WTC11 (cell line): Measurements from ENCODE around the gene AK2. TPM values are rescaled to one million over a fixed set of nuclear protein-coding genes. Genes with fewer than 3 reads are reported as not detected.
"Not testable (repeated sequence)": the region's sequence is repeated elsewhere in the genome, so short reads cannot be mapped to it uniquely, and the experiment has no call there.

Experiments
- ATAC-seq: fragments of 200-7000 bp; cut with Tn5 transposase; 2 replicates; pipeline ENCODE4 v1.10.0; 2021; ENCODE audit warnings: mild to moderate bottlenecking, moderate library complexity
- CTCF ChIA-PET: fragments of 300-600 bp; sonication (Branson Sonifier 250); formaldehyde crosslinking; loops from one replicate; lab custom pipeline; 2021; ENCODE audit warnings: antibody characterized with exemption; lab: Charles Lee
- POLR2A ChIA-PET: fragments of 350-600 bp; sonication (Branson Sonifier 250); formaldehyde crosslinking; loops from one replicate; lab custom pipeline; 2021; ENCODE audit warnings: antibody characterized with exemption; lab: Charles Lee
- DNase-seq: peaks from one replicate; pipeline ENCODE4 v3.0.0; 2021; ENCODE audit warnings: low spot score
- H3K27ac Mint-ChIP-seq: 2 replicates; pipeline ENCODE4 v1.8.0; 2021; ENCODE audit warnings: mixed read lengths
- H3K27me3 Mint-ChIP-seq: 2 replicates; pipeline ENCODE4 v1.8.0; 2021; ENCODE audit warnings: low read depth, mild to moderate bottlenecking, moderate library complexity, mixed read lengths
- H3K36me3 Mint-ChIP-seq: 2 replicates; pipeline ENCODE4 v1.8.0; 2021; ENCODE audit warnings: mixed read lengths
- H3K4me1 Mint-ChIP-seq: 2 replicates; pipeline ENCODE4 v1.8.0; 2022; ENCODE audit warnings: mixed read lengths
- H3K4me3 Mint-ChIP-seq: 2 replicates; pipeline ENCODE4 v1.8.0; 2021; ENCODE audit warnings: mild to moderate bottlenecking, moderate library complexity, mixed read lengths
- H3K9me3 Mint-ChIP-seq: 2 replicates; pipeline ENCODE4 v1.8.0; 2021; ENCODE audit warnings: mixed read lengths
- CTCF ChIP-seq: fragments of 200-600 bp; IDR thresholded peaks from 2 replicates; pipeline ENCODE4 v1.8.0; 2022; ENCODE audit warnings: antibody characterized with exemption
- ESRRA ChIP-seq: sonication (generic); formaldehyde crosslinking; IDR thresholded peaks from 2 replicates; pipeline ENCODE4 v1.8.1; 2022; ENCODE audit warnings: mild to moderate bottlenecking, missing genetic modification reagents, borderline replicate concordance
- FOXK1 ChIP-seq: sonication (generic); formaldehyde crosslinking; IDR thresholded peaks from 2 replicates; pipeline ENCODE4 v1.8.0; 2022; ENCODE audit warnings: mild to moderate bottlenecking, moderate library complexity, missing genetic modification reagents
- JUN ChIP-seq: sonication (generic); formaldehyde crosslinking; IDR thresholded peaks from 2 replicates; pipeline ENCODE4 v1.8.0; 2023; ENCODE audit warnings: mild to moderate bottlenecking, missing genetic modification reagents
- NFYB ChIP-seq: sonication (generic); formaldehyde crosslinking; conservative IDR thresholded peaks from 2 replicates; pipeline ENCODE4 v1.8.0; 2022; ENCODE audit warnings: low read depth, missing genetic modification reagents
- NR1H2 ChIP-seq: sonication (generic); formaldehyde crosslinking; IDR thresholded peaks from 2 replicates; pipeline ENCODE4 v1.9.0; 2021; ENCODE audit warnings: mild to moderate bottlenecking, moderate library complexity, missing genetic modification reagents
- NR3C1 ChIP-seq: sonication (generic); formaldehyde crosslinking; conservative IDR thresholded peaks from 2 replicates; pipeline ENCODE4 v1.8.1; 2023; ENCODE audit warnings: low read depth, mild to moderate bottlenecking, missing genetic modification reagents
- ZBTB43 ChIP-seq: sonication (generic); formaldehyde crosslinking; IDR thresholded peaks from 2 replicates; pipeline ENCODE4 v1.8.1; 2023; ENCODE audit warnings: mild to moderate bottlenecking, missing genetic modification reagents
- ZNF219 ChIP-seq: sonication (generic); formaldehyde crosslinking; IDR thresholded peaks from 2 replicates; pipeline ENCODE4 v1.8.0; 2023; ENCODE audit warnings: missing genetic modification reagents, mild to moderate bottlenecking, borderline replicate concordance
- ZNF263 ChIP-seq: sonication (generic); formaldehyde crosslinking; IDR thresholded peaks from 2 replicates; pipeline ENCODE4 v1.8.1; 2022; ENCODE audit warnings: low read depth, mild to moderate bottlenecking, moderate library complexity, missing genetic modification reagents
- ZNF671 ChIP-seq: fragments of 250-450 bp; sonication (Bioruptor Pico); IDR thresholded peaks from 2 replicates; pipeline ENCODE4 v1.8.0; 2021; ENCODE audit warnings: mild to moderate bottlenecking
- total RNA-seq: library from RNA; stranded (reverse); gene quantifications from 3 replicates; pipeline ENCODE4 v1.2.3, GENCODE V29; 2021
- TF ChIP-seq, protein P1 (sequence below): sonication (generic); formaldehyde crosslinking; IDR thresholded peaks from 2 replicates; pipeline ENCODE4 v1.8.1; 2023; ENCODE audit warnings: mild to moderate bottlenecking, missing genetic modification reagents, moderate library complexity
- TF ChIP-seq, protein P2 (sequence below): fragments of 250-450 bp; sonication (Bioruptor Pico); IDR thresholded peaks from 2 replicates; pipeline ENCODE4 v2.1.2; 2022; ENCODE audit warnings: mild to moderate bottlenecking, moderate library complexity
- TF ChIP-seq, protein P3 (sequence below): sonication (generic); formaldehyde crosslinking; IDR thresholded peaks from 2 replicates; pipeline ENCODE4 v1.8.1; 2022; ENCODE audit warnings: mild to moderate bottlenecking, moderate library complexity, missing genetic modification reagents
- TF ChIP-seq, protein P4 (sequence below): fragments of 250-450 bp; sonication (Bioruptor Pico); IDR thresholded peaks from 2 replicates; pipeline ENCODE4 v1.8.0; 2021; ENCODE audit warnings: mild to moderate bottlenecking
- TF ChIP-seq, protein P5 (sequence below): fragments of 250-450 bp; sonication (Bioruptor Pico); IDR thresholded peaks from 2 replicates; pipeline ENCODE4 v1.9.0; 2021; ENCODE audit warnings: mild to moderate bottlenecking

AK2 gene
- total RNA-seq, 1 experiment from 2014 or later, result 124 TPM

- TF ChIP-seq, protein P1, sequence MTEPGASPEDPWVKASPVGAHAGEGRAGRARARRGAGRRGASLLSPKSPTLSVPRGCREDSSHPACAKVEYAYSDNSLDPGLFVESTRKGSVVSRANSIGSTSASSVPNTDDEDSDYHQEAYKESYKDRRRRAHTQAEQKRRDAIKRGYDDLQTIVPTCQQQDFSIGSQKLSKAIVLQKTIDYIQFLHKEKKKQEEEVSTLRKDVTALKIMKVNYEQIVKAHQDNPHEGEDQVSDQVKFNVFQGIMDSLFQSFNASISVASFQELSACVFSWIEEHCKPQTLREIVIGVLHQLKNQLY, result no peak
These were observed 33.9 kb upstream of the AK2 start (continued) for GRCh38 chr1:33070628-33071027.

DNA sequence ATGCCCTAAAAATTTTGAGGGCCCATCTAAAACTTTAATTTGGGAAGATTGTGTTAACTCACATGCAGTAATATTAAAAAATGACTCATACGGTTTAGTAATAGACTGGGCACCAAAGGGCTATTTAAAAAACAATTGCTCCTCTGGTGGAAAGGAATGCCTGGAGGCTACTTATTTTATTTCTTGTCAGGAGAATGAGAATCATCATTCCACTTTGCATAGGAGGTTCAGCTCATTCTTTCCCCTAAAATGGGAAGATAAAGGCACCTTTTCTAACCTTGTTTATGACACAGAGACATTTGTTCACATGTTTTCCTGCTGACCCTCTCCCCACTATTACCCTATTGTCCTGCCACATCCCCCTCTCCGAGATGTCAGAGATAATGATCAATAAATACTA lies 31.4 kb upstream of the AK2 start:
- ATAC-seq, H3K27ac Mint-ChIP-seq, POLR2A ChIA-PET, H3K4me1 Mint-ChIP-seq, DNase-seq, H3K4me3 Mint-ChIP-seq: not testable (repeated sequence)
- H3K36me3 Mint-ChIP-seq, result peaks cover 30% of the 10 kb centered on the region
- H3K27me3 Mint-ChIP-seq, result peaks cover 37% of the 10 kb centered on the region
- peaks cover 50% of the 10 kb centered on the region for H3K9me3 Mint-ChIP-seq
- CTCF ChIA-PET, result interaction anchor here (1.8 kb wide), 1 partner anchor 18 kb away, joined by 5 read pairs; no protein-coding TSS in a partner anchor

DNA sequence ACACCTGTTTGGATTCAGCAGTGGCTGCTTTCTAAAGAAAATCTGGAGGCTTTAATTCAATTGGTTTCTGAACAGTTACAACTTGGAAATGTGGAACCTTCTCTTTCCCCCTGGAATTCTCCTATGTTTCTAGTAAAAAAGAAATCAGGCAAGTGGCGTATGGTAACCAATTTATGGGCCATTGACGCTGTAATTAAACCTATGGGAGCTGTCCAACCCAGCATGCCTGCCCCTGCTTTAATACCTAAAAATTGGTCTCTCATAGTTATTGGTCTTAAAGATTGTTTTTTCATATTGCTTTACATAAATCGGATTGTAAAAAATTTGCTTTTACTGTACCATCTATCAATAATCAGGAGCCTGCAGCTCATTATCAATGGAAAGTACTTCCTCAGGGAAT lies 29.8 kb upstream of the AK2 start:
- ATAC-seq, H3K27ac Mint-ChIP-seq, DNase-seq, H3K4me1 Mint-ChIP-seq, H3K4me3 Mint-ChIP-seq, POLR2A ChIA-PET: not testable (repeated sequence)
- CTCF ChIA-PET, result interaction anchor here (1.8 kb wide), 1 partner anchor 20 kb away, joined by 5 read pairs; no protein-coding TSS in a partner anchor
- H3K36me3 Mint-ChIP-seq, result peaks cover 39% of the 10 kb centered on the region
- H3K27me3 Mint-ChIP-seq, result peaks cover 49% of the 10 kb centered on the region
- H3K9me3 Mint-ChIP-seq, result peaks cover 64% of the 10 kb centered on the region

DNA sequence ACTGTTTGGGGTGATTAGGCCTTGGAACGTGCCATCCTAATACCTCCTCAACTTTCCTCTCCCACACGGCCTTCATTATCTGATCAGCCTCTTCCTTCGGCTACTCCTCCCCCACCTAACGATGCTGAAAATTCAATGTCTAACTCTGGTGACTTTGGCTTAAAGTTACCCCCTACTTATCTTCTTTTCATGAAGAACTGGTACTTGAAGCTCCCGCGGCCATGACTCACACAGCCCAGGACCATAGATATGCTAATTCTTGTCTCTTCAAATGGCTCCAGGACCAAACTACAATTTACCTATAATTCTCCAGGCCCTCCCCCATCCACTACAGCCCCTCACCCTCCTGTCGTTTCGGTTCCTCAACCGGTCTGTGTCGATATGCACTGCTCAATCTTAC lies 28.6 kb upstream of the AK2 start:
- H3K27ac Mint-ChIP-seq, result no peak overlapping the region
- ChIA-PET POLR2A (no interaction called here), CTCF (interaction anchor here (1.7 kb wide), 1 partner anchor 9 kb away, joined by 5 read pairs; no protein-coding TSS in a partner anchor)
- H3K4me1 Mint-ChIP-seq, result peaks cover 2% of the 10 kb centered on the region
- TF ChIP-seq ZNF671 (CRISPR knock-in tag) (no peak), ZNF263 (CRISPR knock-in tag) (no peak), ESRRA (CRISPR knock-in tag) (no peak), CTCF (no peak), NFYB (CRISPR knock-in tag) (no peak), NR3C1 (no peak), ZNF219 (CRISPR knock-in tag) (no peak), ZBTB43 (CRISPR knock-in tag) (no peak), NR1H2 (CRISPR knock-in tag) (no peak), FOXK1 (no peak), JUN (CRISPR knock-in tag) (no peak)
- TF ChIP-seq, protein P2, sequence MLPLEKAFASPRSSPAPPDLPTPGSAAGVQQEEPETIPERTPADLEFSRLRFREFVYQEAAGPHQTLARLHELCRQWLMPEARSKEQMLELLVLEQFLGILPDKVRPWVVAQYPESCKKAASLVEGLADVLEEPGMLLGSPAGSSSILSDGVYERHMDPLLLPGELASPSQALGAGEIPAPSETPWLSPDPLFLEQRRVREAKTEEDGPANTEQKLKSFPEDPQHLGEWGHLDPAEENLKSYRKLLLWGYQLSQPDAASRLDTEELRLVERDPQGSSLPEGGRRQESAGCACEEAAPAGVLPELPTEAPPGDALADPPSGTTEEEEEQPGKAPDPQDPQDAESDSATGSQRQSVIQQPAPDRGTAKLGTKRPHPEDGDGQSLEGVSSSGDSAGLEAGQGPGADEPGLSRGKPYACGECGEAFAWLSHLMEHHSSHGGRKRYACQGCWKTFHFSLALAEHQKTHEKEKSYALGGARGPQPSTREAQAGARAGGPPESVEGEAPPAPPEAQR, result no peak
- TF ChIP-seq, protein P3, sequence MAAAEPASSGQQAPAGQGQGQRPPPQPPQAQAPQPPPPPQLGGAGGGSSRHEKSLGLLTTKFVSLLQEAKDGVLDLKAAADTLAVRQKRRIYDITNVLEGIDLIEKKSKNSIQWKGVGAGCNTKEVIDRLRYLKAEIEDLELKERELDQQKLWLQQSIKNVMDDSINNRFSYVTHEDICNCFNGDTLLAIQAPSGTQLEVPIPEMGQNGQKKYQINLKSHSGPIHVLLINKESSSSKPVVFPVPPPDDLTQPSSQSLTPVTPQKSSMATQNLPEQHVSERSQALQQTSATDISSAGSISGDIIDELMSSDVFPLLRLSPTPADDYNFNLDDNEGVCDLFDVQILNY (CRISPR knock-in tag), result no peak
- TF ChIP-seq, protein P4, sequence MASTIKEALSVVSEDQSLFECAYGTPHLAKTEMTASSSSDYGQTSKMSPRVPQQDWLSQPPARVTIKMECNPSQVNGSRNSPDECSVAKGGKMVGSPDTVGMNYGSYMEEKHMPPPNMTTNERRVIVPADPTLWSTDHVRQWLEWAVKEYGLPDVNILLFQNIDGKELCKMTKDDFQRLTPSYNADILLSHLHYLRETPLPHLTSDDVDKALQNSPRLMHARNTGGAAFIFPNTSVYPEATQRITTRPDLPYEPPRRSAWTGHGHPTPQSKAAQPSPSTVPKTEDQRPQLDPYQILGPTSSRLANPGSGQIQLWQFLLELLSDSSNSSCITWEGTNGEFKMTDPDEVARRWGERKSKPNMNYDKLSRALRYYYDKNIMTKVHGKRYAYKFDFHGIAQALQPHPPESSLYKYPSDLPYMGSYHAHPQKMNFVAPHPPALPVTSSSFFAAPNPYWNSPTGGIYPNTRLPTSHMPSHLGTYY (CRISPR knock-in tag), result no peak
- TF ChIP-seq, protein P5, sequence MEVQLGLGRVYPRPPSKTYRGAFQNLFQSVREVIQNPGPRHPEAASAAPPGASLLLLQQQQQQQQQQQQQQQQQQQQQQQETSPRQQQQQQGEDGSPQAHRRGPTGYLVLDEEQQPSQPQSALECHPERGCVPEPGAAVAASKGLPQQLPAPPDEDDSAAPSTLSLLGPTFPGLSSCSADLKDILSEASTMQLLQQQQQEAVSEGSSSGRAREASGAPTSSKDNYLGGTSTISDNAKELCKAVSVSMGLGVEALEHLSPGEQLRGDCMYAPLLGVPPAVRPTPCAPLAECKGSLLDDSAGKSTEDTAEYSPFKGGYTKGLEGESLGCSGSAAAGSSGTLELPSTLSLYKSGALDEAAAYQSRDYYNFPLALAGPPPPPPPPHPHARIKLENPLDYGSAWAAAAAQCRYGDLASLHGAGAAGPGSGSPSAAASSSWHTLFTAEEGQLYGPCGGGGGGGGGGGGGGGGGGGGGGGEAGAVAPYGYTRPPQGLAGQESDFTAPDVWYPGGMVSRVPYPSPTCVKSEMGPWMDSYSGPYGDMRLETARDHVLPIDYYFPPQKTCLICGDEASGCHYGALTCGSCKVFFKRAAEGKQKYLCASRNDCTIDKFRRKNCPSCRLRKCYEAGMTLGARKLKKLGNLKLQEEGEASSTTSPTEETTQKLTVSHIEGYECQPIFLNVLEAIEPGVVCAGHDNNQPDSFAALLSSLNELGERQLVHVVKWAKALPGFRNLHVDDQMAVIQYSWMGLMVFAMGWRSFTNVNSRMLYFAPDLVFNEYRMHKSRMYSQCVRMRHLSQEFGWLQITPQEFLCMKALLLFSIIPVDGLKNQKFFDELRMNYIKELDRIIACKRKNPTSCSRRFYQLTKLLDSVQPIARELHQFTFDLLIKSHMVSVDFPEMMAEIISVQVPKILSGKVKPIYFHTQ, result no peak
- no peak overlapping the region for H3K4me3 Mint-ChIP-seq
- H3K36me3 Mint-ChIP-seq, result peaks cover 39% of the 10 kb centered on the region
- DNase-seq (no peak), ATAC-seq (peak; percentile 22; the same call in 1 of the 2 replicates)
- H3K27me3 Mint-ChIP-seq, result peaks cover 50% of the 10 kb centered on the region
- H3K9me3 Mint-ChIP-seq, result peaks cover 70% of the 10 kb centered on the region

GRCh38 chr1:33064284-33064683 lies 27.6 kb upstream of the AK2 start:
- ATAC-seq, H3K4me1 Mint-ChIP-seq, H3K4me3 Mint-ChIP-seq, H3K27ac Mint-ChIP-seq, POLR2A ChIA-PET: not testable (repeated sequence)
- Mint-ChIP-seq H3K27me3 (peaks cover 44% of the 10 kb centered on the region), H3K9me3 (peaks cover 67% of the 10 kb centered on the region), H3K36me3 (peaks cover 39% of the 10 kb centered on the region)
- peak; percentile 28 for DNase-seq
- CTCF ChIA-PET, result interaction anchor here (1.7 kb wide), 1 partner anchor 8 kb away, joined by 5 read pairs; no protein-coding TSS in a partner anchor
